DOHH2 (cell line): Measurements from ENCODE around the gene COL26A1.

Experiments
- EZH2phosphoT487 ChIP-seq: fragments of 200-600 bp; sonication (generic); IDR thresholded peaks from 2 replicates; pipeline ENCODE4 v1.6.1; 2017; ENCODE audit warnings: borderline replicate concordance, mild to moderate bottlenecking, antibody characterized with exemption, low read length, moderate library complexity, mixed read lengths
- TF ChIP-seq, protein P1 (sequence below): fragments of 200-600 bp; sonication (generic); IDR thresholded peaks from one replicate; pipeline ENCODE4 v1.5.1; 2014; ENCODE audit warnings: antibody characterized with exemption, mild to moderate bottlenecking, low read depth, low read length; ENCODE audit not compliant: poor library complexity, severe bottlenecking

DNA sequence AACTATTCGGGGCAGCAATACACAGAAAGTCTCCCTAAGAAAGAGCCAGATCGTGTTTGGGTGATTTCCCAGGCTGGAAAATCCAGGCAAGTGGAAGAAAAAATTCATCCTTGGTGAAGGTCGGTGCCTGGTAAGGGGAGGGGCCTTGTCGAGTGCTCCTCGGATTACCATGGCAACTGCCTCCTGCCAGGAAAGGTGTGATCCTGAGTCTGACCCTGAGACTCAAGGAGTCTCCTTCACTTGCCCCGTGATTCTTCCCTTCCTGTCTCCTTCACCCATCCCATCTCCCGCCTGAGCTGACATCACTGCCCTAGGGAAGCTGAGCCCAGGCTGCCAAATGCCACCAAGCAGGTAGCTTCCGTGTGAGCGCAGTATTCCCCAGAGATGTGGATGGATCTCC lies 154.2 kb downstream of the COL26A1 start:
- TF ChIP-seq, protein P1, sequence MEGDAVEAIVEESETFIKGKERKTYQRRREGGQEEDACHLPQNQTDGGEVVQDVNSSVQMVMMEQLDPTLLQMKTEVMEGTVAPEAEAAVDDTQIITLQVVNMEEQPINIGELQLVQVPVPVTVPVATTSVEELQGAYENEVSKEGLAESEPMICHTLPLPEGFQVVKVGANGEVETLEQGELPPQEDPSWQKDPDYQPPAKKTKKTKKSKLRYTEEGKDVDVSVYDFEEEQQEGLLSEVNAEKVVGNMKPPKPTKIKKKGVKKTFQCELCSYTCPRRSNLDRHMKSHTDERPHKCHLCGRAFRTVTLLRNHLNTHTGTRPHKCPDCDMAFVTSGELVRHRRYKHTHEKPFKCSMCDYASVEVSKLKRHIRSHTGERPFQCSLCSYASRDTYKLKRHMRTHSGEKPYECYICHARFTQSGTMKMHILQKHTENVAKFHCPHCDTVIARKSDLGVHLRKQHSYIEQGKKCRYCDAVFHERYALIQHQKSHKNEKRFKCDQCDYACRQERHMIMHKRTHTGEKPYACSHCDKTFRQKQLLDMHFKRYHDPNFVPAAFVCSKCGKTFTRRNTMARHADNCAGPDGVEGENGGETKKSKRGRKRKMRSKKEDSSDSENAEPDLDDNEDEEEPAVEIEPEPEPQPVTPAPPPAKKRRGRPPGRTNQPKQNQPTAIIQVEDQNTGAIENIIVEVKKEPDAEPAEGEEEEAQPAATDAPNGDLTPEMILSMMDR = no peak
- TF ChIP-seq EZH2phosphoT487 = no peak
